Measurements from ENCODE around the gene PIGW. TPM values are rescaled to one million over a fixed set of nuclear protein-coding genes. Genes with fewer than 3 reads are reported as not detected.

Gene PIGW
- total RNA-seq, 1 experiment from 2014 or later, result 21.7 TPM

DNA sequence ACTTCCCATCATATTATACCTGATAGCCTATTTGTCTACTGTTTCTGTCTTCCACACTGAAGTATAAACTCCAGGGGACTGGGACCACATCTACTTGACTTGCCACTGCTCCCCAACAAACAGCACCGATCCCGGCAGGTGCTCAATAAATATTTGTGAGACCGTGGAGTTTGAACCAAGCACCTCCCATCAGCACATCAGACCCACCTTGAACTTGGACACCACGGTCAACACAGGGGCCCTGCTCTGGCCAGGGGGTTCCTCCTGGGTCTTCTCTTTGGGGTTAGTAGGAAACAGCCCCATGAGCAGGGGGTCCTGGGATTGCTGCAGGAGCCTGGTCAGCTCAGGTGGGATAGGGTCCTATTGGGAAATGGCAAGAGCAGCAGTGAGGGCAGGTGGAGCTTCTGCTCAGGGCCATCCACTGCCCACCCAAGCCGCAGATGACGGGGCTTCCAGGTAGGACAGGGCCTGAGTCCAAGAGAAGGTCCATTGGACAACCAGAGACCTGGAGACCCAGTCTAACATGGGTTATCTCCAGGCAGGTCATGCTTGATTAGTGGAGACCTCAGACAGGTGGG lies 28.4 kb upstream of the PIGW start:
- H3K27ac Mint-ChIP-seq, result no peak overlapping the region
- ChIA-PET CTCF (interaction anchor here (1.0 to 1.4 kb wide), 2 partner anchors 23 to 28 kb away, joined by 3 read pairs; partner anchors contain the start of genes MYO19 and PIGW), POLR2A (no interaction called here)
- H3K9me3 Mint-ChIP-seq, result no peaks in the 10 kb centered on the region
- DNase-seq (ENCODE audit: low spot score) (no peak), ATAC-seq (no peak)
- no peak overlapping the region for H3K4me3 Mint-ChIP-seq
- TF ChIP-seq TCF7 (CRISPR knock-in tag; IDR thresholded peaks at IDR 0.05; ENCODE audit: low read depth) (no peak), TP53 (CRISPR knock-in tag; IDR thresholded peaks at IDR 0.05) (no peak), CBFB (CRISPR knock-in tag; IDR thresholded peaks at IDR 0.05; ENCODE audit: low read depth) (no peak), EMX1 (CRISPR knock-in tag; IDR thresholded peaks at IDR 0.05) (no peak), ESRRA (CRISPR knock-in tag; IDR thresholded peaks at IDR 0.05; ENCODE audit: borderline replicate concordance) (no peak), HMGA2 (CRISPR knock-in tag; IDR thresholded peaks at IDR 0.05) (no peak), NFYB (CRISPR knock-in tag; conservative IDR thresholded peaks at IDR 0.05; ENCODE audit: low read depth) (no peak), ZNF416 (CRISPR knock-in tag; IDR thresholded peaks at IDR 0.05) (no peak), CREB1 (CRISPR knock-in tag; IDR thresholded peaks at IDR 0.05) (no peak), ZNF396 (CRISPR knock-in tag; IDR thresholded peaks at IDR 0.05; ENCODE audit: borderline replicate concordance) (no peak), ZNF232 (CRISPR knock-in tag; IDR thresholded peaks at IDR 0.05) (no peak)
- TF ChIP-seq, protein P1, sequence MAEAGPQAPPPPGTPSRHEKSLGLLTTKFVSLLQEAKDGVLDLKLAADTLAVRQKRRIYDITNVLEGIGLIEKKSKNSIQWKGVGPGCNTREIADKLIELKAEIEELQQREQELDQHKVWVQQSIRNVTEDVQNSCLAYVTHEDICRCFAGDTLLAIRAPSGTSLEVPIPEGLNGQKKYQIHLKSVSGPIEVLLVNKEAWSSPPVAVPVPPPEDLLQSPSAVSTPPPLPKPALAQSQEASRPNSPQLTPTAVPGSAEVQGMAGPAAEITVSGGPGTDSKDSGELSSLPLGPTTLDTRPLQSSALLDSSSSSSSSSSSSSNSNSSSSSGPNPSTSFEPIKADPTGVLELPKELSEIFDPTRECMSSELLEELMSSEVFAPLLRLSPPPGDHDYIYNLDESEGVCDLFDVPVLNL (CRISPR knock-in tag; IDR thresholded peaks at IDR 0.05; ENCODE audit: borderline replicate concordance, low read depth), result no peak
- TF ChIP-seq, protein P2, sequence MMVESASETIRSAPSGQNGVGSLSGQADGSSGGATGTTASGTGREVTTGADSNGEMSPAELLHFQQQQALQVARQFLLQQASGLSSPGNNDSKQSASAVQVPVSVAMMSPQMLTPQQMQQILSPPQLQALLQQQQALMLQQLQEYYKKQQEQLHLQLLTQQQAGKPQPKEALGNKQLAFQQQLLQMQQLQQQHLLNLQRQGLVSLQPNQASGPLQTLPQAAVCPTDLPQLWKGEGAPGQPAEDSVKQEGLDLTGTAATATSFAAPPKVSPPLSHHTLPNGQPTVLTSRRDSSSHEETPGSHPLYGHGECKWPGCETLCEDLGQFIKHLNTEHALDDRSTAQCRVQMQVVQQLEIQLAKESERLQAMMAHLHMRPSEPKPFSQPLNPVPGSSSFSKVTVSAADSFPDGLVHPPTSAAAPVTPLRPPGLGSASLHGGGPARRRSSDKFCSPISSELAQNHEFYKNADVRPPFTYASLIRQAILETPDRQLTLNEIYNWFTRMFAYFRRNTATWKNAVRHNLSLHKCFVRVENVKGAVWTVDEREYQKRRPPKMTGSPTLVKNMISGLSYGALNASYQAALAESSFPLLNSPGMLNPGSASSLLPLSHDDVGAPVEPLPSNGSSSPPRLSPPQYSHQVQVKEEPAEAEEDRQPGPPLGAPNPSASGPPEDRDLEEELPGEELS (CRISPR knock-in tag; IDR thresholded peaks at IDR 0.05), result no peak
- TF ChIP-seq, protein P3, sequence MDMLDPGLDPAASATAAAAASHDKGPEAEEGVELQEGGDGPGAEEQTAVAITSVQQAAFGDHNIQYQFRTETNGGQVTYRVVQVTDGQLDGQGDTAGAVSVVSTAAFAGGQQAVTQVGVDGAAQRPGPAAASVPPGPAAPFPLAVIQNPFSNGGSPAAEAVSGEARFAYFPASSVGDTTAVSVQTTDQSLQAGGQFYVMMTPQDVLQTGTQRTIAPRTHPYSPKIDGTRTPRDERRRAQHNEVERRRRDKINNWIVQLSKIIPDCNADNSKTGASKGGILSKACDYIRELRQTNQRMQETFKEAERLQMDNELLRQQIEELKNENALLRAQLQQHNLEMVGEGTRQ (CRISPR knock-in tag; IDR thresholded peaks at IDR 0.05), result no peak
- TF ChIP-seq, protein P4, sequence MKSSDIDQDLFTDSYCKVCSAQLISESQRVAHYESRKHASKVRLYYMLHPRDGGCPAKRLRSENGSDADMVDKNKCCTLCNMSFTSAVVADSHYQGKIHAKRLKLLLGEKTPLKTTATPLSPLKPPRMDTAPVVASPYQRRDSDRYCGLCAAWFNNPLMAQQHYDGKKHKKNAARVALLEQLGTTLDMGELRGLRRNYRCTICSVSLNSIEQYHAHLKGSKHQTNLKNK (CRISPR knock-in tag; IDR thresholded peaks at IDR 0.05), result no peak
- TF ChIP-seq, protein P5, sequence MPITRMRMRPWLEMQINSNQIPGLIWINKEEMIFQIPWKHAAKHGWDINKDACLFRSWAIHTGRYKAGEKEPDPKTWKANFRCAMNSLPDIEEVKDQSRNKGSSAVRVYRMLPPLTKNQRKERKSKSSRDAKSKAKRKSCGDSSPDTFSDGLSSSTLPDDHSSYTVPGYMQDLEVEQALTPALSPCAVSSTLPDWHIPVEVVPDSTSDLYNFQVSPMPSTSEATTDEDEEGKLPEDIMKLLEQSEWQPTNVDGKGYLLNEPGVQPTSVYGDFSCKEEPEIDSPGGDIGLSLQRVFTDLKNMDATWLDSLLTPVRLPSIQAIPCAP (CRISPR knock-in tag; IDR thresholded peaks at IDR 0.05), result no peak
- TF ChIP-seq, protein P6, sequence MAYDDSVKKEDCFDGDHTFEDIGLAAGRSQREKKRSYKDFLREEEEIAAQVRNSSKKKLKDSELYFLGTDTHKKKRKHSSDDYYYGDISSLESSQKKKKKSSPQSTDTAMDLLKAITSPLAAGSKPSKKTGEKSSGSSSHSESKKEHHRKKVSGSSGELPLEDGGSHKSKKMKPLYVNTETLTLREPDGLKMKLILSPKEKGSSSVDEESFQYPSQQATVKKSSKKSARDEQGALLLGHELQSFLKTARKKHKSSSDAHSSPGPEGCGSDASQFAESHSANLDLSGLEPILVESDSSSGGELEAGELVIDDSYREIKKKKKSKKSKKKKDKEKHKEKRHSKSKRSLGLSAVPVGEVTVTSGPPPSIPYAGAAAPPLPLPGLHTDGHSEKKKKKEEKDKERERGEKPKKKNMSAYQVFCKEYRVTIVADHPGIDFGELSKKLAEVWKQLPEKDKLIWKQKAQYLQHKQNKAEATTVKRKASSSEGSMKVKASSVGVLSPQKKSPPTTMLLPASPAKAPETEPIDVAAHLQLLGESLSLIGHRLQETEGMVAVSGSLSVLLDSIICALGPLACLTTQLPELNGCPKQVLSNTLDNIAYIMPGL (CRISPR knock-in tag; IDR thresholded peaks at IDR 0.05), result no peak
- TF ChIP-seq, protein P7, sequence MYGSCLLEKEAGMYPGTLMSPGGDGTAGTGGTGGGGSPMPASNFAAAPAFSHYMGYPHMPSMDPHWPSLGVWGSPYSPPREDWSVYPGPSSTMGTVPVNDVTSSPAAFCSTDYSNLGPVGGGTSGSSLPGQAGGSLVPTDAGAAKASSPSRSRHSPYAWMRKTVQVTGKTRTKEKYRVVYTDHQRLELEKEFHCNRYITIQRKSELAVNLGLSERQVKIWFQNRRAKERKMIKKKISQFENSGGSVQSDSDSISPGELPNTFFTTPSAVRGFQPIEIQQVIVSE (CRISPR knock-in tag; IDR thresholded peaks at IDR 0.05; ENCODE audit: borderline replicate concordance), result no peak
- no peaks in the 10 kb centered on the region for H3K27me3 Mint-ChIP-seq (ENCODE audit: low read depth)
- H3K4me1 Mint-ChIP-seq, result no peaks in the 10 kb centered on the region
- H3K36me3 Mint-ChIP-seq, result peaks cover 83% of the 10 kb centered on the region

Measured in WTC11 (cell line).